ENCODE data around the gene PDCD7.

The PDCD7 gene

DNA sequence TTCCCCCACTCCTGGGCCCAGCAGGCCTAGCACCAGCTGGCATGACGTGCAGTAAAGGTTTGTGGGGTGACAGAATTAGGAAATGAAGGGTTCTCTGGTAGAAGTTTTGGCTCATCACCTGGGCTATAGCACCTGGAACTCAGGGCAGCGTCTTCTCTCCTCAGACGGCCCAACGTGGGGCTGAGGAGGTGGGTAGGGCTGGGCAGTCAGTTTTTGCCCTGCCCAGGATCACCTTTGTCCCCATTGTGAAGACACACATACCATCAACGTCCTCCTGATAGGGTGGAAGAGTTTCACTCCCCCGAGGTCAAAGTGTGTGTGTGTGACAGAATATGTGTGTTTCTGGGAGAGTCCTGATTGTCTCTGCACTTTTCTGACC is 45.0 kb downstream of the PDCD7 start:
- Histone ChIP-seq H3K9me2 (ENCODE audit: low read depth, low read length) (no peaks in the 10 kb centered on the region), H2AFZ (ENCODE audit: low read length) (no peak overlapping the region), H3K9ac (ENCODE audit: low read length) (no peak overlapping the region), H4K20me1 (ENCODE audit: insufficient read depth, low read length) (no peaks in the 10 kb centered on the region), H3K4me2 (ENCODE audit: low read length) (no peak overlapping the region), H3K79me2 (ENCODE audit: insufficient read depth, low read length) (no peaks in the 10 kb centered on the region), H3F3A (ENCODE audit: insufficient read depth, low read length) (no peaks in the 10 kb centered on the region), H3K36me3 (ENCODE audit: insufficient read depth, low read length) (no peaks in the 10 kb centered on the region), H3K4me1 (ENCODE audit: insufficient read depth, low read length, severe bottlenecking) (no peaks in the 10 kb centered on the region), H3K4me3 (ENCODE audit: low read depth, low read length, poor library complexity, severe bottlenecking) (no peak overlapping the region), H3K27ac (ENCODE audit: low read depth, low read length, poor library complexity, severe bottlenecking) (no peak overlapping the region), H3K27me3 (ENCODE audit: insufficient read depth, low read length) (no peaks in the 10 kb centered on the region), H3K9me3 (ENCODE audit: low read length) (no peaks in the 10 kb centered on the region)
- TF ChIP-seq EZH2 (IDR thresholded peaks at IDR 0.05; ENCODE audit: borderline replicate concordance, low read length) = no peak
- TF ChIP-seq, protein P1, sequence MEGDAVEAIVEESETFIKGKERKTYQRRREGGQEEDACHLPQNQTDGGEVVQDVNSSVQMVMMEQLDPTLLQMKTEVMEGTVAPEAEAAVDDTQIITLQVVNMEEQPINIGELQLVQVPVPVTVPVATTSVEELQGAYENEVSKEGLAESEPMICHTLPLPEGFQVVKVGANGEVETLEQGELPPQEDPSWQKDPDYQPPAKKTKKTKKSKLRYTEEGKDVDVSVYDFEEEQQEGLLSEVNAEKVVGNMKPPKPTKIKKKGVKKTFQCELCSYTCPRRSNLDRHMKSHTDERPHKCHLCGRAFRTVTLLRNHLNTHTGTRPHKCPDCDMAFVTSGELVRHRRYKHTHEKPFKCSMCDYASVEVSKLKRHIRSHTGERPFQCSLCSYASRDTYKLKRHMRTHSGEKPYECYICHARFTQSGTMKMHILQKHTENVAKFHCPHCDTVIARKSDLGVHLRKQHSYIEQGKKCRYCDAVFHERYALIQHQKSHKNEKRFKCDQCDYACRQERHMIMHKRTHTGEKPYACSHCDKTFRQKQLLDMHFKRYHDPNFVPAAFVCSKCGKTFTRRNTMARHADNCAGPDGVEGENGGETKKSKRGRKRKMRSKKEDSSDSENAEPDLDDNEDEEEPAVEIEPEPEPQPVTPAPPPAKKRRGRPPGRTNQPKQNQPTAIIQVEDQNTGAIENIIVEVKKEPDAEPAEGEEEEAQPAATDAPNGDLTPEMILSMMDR (IDR thresholded peaks at IDR 0.05; ENCODE audit: low read length) = no peak

DNA sequence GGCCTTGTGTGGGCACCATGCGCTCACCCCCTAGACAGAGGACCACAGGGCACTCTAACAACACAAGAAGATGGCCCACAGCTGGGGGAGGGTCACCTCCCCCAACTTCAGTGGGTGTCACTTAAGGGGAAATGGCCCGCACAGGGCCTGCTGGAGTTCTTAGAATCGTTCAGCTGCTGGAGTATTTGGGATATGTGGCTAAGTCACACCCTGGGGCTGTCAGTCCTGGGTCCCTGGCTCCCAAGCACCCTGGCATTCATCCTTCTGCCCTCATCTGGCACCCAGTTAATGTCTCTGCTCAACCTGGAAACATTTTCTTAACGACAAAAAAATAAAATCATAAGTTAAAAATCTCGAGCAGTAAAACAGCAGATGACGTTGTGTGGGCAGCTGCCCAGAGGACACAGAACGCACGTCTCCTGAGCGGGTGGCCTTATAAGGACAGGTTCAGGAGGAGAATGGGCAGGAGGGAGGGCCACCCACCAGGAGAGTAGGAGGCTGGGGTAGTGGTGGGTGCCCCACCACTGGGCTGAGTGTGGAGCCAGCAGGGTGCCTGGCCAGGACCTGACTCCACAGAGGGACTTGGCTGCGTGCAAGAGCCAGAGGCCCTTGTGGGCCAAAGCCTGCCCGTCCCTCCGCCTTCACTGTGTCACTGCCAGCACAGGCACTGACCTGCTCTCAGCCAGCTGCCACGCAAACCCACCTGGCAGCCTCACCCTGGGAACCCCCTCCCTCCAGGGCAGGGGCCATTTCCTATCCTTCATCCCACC is 45.5 kb downstream of the PDCD7 start:
- Histone ChIP-seq H3K27ac (ENCODE audit: low read depth, low read length, poor library complexity, severe bottlenecking) (no peak overlapping the region), H3K79me2 (ENCODE audit: insufficient read depth, low read length) (no peaks in the 10 kb centered on the region), H3K9ac (ENCODE audit: low read length) (no peak overlapping the region), H3K9me2 (ENCODE audit: low read depth, low read length) (no peaks in the 10 kb centered on the region), H3K4me3 (ENCODE audit: low read depth, low read length, poor library complexity, severe bottlenecking) (no peak overlapping the region), H2AFZ (ENCODE audit: low read length) (no peak overlapping the region), H4K20me1 (ENCODE audit: insufficient read depth, low read length) (no peaks in the 10 kb centered on the region), H3K4me1 (ENCODE audit: insufficient read depth, low read length, severe bottlenecking) (no peaks in the 10 kb centered on the region), H3F3A (ENCODE audit: insufficient read depth, low read length) (no peaks in the 10 kb centered on the region), H3K4me2 (ENCODE audit: low read length) (no peak overlapping the region), H3K36me3 (ENCODE audit: insufficient read depth, low read length) (no peaks in the 10 kb centered on the region), H3K9me3 (ENCODE audit: low read length) (no peaks in the 10 kb centered on the region), H3K27me3 (ENCODE audit: insufficient read depth, low read length) (no peaks in the 10 kb centered on the region)
- TF ChIP-seq EZH2 (IDR thresholded peaks at IDR 0.05; ENCODE audit: borderline replicate concordance, low read length) = no peak
- TF ChIP-seq, protein P1 (IDR thresholded peaks at IDR 0.05; ENCODE audit: low read length) = no peak

DNA sequence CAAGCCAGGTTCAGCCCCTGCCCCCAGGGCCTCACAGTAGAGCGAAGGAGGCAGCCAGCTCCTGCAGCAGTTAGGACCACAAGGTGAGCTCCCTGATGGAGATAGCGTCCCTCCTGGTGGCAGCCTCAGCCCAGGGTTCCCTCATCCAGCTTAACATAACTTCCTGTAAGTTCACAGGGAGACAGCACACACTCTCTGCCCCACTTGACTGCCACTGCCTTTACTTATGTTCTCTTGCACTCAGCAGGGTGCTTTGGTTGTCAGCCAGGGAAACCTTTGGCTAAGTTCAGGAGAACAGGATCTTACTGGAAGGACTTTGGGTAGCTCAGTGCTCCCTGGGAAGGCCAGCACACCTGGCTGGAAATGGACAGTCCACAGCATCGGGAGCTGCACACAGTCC is 46.2 kb downstream of the PDCD7 start:
- TF ChIP-seq EZH2 (IDR thresholded peaks at IDR 0.05; ENCODE audit: borderline replicate concordance, low read length) = no peak
- TF ChIP-seq, protein P1 (IDR thresholded peaks at IDR 0.05; ENCODE audit: low read length) = no peak
- no peaks in the 10 kb centered on the region for H3K4me1 ChIP-seq (ENCODE audit: insufficient read depth, low read length, severe bottlenecking)

More for the DNA sequence above, 46.2 kb downstream of the PDCD7 start:
- no peaks in the 10 kb centered on the region for H3K27me3 ChIP-seq (ENCODE audit: insufficient read depth, low read length)
- H3K79me2 ChIP-seq (ENCODE audit: insufficient read depth, low read length) = no peaks in the 10 kb centered on the region
- H2AFZ ChIP-seq (ENCODE audit: low read length) = no peak overlapping the region
- no peaks in the 10 kb centered on the region for H3K9me2 ChIP-seq (ENCODE audit: low read depth, low read length)
- no peaks in the 10 kb centered on the region for H4K20me1 ChIP-seq (ENCODE audit: insufficient read depth, low read length)
- H3K36me3 ChIP-seq (ENCODE audit: insufficient read depth, low read length) = no peaks in the 10 kb centered on the region
- H3K27ac ChIP-seq (ENCODE audit: low read depth, low read length, poor library complexity, severe bottlenecking) = no peak overlapping the region
- no peak overlapping the region for H3K4me2 ChIP-seq (ENCODE audit: low read length)
- H3F3A ChIP-seq (ENCODE audit: insufficient read depth, low read length) = no peaks in the 10 kb centered on the region
- no peak overlapping the region for H3K9ac ChIP-seq (ENCODE audit: low read length)
- H3K4me3 ChIP-seq (ENCODE audit: low read depth, low read length, poor library complexity, severe bottlenecking) = no peak overlapping the region
- no peaks in the 10 kb centered on the region for H3K9me3 ChIP-seq (ENCODE audit: low read length)
